K562 (cell line): ENCODE data around the gene PCDHGB7. TPM values are rescaled to one million over a fixed set of nuclear protein-coding genes. Genes with fewer than 3 reads are reported as not detected.

ENCODE experiments used
- ATAC-seq: fragments of 200-7000 bp; cut with Tn5 transposase; 3 replicates; pipeline ENCODE4 v1.9.1; 2020; ENCODE audit warnings: moderate library complexity
- BruUV-seq: library from RNA; stranded (reverse); fragments of 400-500 nt; replicated peaks from 2 replicates; lab custom pipeline; 2021; lab: Mats Ljungman, UMichigan
- CTCF ChIA-PET: fragments of 300-600 bp; formaldehyde crosslinking; extraction: SDS; loops from one replicate; lab custom pipeline; 2021; ENCODE audit warnings: low intra/inter-chr PET ratio; lab: Yijun Ruan, JAX
- POLR2A ChIA-PET: fragments of 300-600, 350-650 bp; sonication (Branson Sonifier 250); formaldehyde crosslinking; extraction: SDS; loops from one replicate; lab custom pipeline; 2021; ENCODE audit warnings: antibody characterized with exemption, inconsistent platforms; lab: Yijun Ruan, JAX
- DNase-seq, 4 experiments: peaks; one replicate each; pipeline versions ENCODE4 v3.0.0 to v3.0.0-alpha.2; 2011 to 2018; ENCODE audit warnings: low spot score in 3 of 4, mixed read lengths in 3 of 4; ENCODE audit errors: extremely low read depth in 1 of 4
- FAIRE-seq: peaks from 2 replicates; lab custom pipeline; 2011; peaks lifted over from hg19 to GRCh38; lab: Jason Lieb, UNC
- H2AFZ ChIP-seq: 2 replicates; pipeline ENCODE4 v1.6.0; 2011; ENCODE audit warnings: low read depth, low read length, control low read depth, inconsistent platforms
- H3K27ac ChIP-seq: fragments of 200-600 bp; 3 replicates; pipeline ENCODE4 v1.8.0; 2011; ENCODE audit warnings: low read depth, mild to moderate bottlenecking, control low read depth, inconsistent platforms, low read length, moderate library complexity, mixed read lengths; ENCODE audit errors: extremely low read depth
- H3K27me3 ChIP-seq, 2 experiments: fragments of 300-600 bp in 1 of 2; 2 replicates in 1 of 2; 3 replicates in 1 of 2; pipeline versions ENCODE4 v1.6.0 to v1.8.0; 2011; ENCODE audit warnings: inconsistent platforms in 2 of 2, low read length in 2 of 2, mild to moderate bottlenecking in 1 of 2, mixed read lengths in 1 of 2, moderate library complexity in 1 of 2; ENCODE audit not compliant: control insufficient read depth in 2 of 2, insufficient read depth in 2 of 2
- H3K36me3 ChIP-seq: fragments of 300-600 bp; 3 replicates; pipeline ENCODE4 v1.8.0; 2011; ENCODE audit warnings: mild to moderate bottlenecking, low read length, inconsistent platforms; ENCODE audit not compliant: control insufficient read depth, insufficient read depth
- H3K4me1 ChIP-seq, 2 experiments: fragments of 200-600 bp in 1 of 2; replicated peaks in 1 of 2; 2 replicates in 1 of 2; 3 replicates in 1 of 2; pipeline versions ENCODE4 v1.5.1 to v1.8.0; 2011; ENCODE audit warnings: inconsistent platforms in 2 of 2, low read length in 2 of 2, mild to moderate bottlenecking in 1 of 2, mixed read lengths in 1 of 2, moderate library complexity in 1 of 2; ENCODE audit not compliant: control insufficient read depth in 2 of 2, insufficient read depth in 2 of 2
- H3K4me2 ChIP-seq: 2 replicates; pipeline ENCODE4 v1.6.1; 2011; ENCODE audit warnings: low read length, control low read depth, inconsistent platforms, mixed read lengths; ENCODE audit not compliant: insufficient read depth
- H3K4me3 ChIP-seq: fragments of 200-600 bp; sonication (generic), shearing (Covaris generic); 2 replicates; pipeline ENCODE4 v1.5.1; 2016; ENCODE audit warnings: control low read depth, inconsistent platforms
- H3K79me2 ChIP-seq: fragments of 200-600 bp; 3 replicates; pipeline ENCODE4 v1.8.0; 2011; ENCODE audit warnings: low read length, inconsistent platforms; ENCODE audit not compliant: control insufficient read depth, insufficient read depth
- H3K9ac ChIP-seq, 2 experiments: 2 replicates each; pipeline versions ENCODE4 v1.6.0 to v1.6.1; 2011; ENCODE audit warnings: low read depth in 2 of 2, low read length in 2 of 2, control low read depth in 1 of 2, inconsistent platforms in 1 of 2, mild to moderate bottlenecking in 1 of 2, mixed read lengths in 1 of 2; ENCODE audit not compliant: insufficient read depth in 1 of 2
- H3K9me1 ChIP-seq: one replicate; pipeline ENCODE4 v1.6.0; 2011; ENCODE audit warnings: inconsistent platforms, mild to moderate bottlenecking, low read length, moderate library complexity; ENCODE audit not compliant: control insufficient read depth, insufficient read depth
- H3K9me3 ChIP-seq: replicated peaks from 2 replicates; pipeline ENCODE4 v1.5.1; 2011; ENCODE audit warnings: low read depth, low read length, inconsistent platforms; ENCODE audit not compliant: control insufficient read depth, insufficient read depth
- H4K20me1 ChIP-seq: replicated peaks from 2 replicates; pipeline ENCODE4 v1.6.1; 2011; ENCODE audit warnings: low read length, inconsistent platforms, mixed read lengths; ENCODE audit not compliant: control insufficient read depth, insufficient read depth
- BACH1 ChIP-seq: fragments of 200-800 bp; sonication (Bioruptor generic); IDR thresholded peaks from 2 replicates; pipeline ENCODE4 v1.6.1; 2016; ENCODE audit warnings: missing genetic modification characterization, missing compliant biosample characterization
- BRCA1 ChIP-seq, 2 experiments: fragments of 450-650 bp in 1 of 2; sonication (generic) in 1 of 2; formaldehyde crosslinking in 1 of 2; IDR thresholded peaks; 2 replicates each; pipeline versions ENCODE4 v1.5.0 to v1.6.1; 2017 to 2020; ENCODE audit warnings: mild to moderate bottlenecking in 1 of 2, missing genetic modification reagents in 1 of 2
- FOXJ3 ChIP-seq: sonication (generic); formaldehyde crosslinking; IDR thresholded peaks from 2 replicates; pipeline ENCODE4 v1.4.0; 2020; ENCODE audit warnings: mild to moderate bottlenecking, missing genetic modification reagents
- HLTF ChIP-seq: fragments of 450-650 bp; IDR thresholded peaks from 2 replicates; pipeline ENCODE4 v1.6.1; 2016
- NELFE ChIP-seq: IDR thresholded peaks from 2 replicates; pipeline ENCODE4 v1.6.1; 2011; ENCODE audit warnings: mild to moderate bottlenecking; ENCODE audit not compliant: insufficient read depth, insufficient read length
- POU5F1 ChIP-seq: fragments of 150-350 bp; IDR thresholded peaks from 2 replicates; pipeline ENCODE4 v1.6.1; 2014; ENCODE audit warnings: borderline replicate concordance, low read length, low read depth, mild to moderate bottlenecking; ENCODE audit not compliant: partially characterized antibody
- SAFB2 ChIP-seq: fragments of 200-400 bp; formaldehyde crosslinking; IDR thresholded peaks from 2 replicates; pipeline ENCODE4 v1.6.1; 2018; ENCODE audit warnings: borderline replicate concordance, low read length, low read depth, moderate library complexity; ENCODE audit not compliant: severe bottlenecking
- SMAD1 ChIP-seq: fragments of 150-350 bp; IDR thresholded peaks from 2 replicates; pipeline ENCODE4 v1.6.1; 2014; ENCODE audit warnings: low read length, low read depth; ENCODE audit not compliant: partially characterized antibody
- TAF9B ChIP-seq: fragments of 450-650 bp; IDR thresholded peaks from 2 replicates; pipeline ENCODE4 v1.6.1; 2018; ENCODE audit warnings: mild to moderate bottlenecking; ENCODE audit not compliant: partially characterized antibody
- WGBS: fragments of 100-300 bp; shearing (Covaris generic); methylation state at CpG from one replicate; pipeline ENCODE4 v1.1.6; 2016; ENCODE audit warnings: low coverage, mixed read lengths; ENCODE audit not compliant: insufficient coverage; ENCODE audit errors: missing lambda C conversion rate; 5-methylcytosine and 5-hydroxymethylcytosine counted together
- in situ Hi-C: fragments of 300-500 bp; cut with MboI; formaldehyde crosslinking; loops from 4 replicates; pipeline ENCODE4 v1.15.0; 2018; ENCODE audit warnings: inconsistent platforms, mixed read lengths
- intact Hi-C: fragments of 100-400 bp; cut with micrococcal nuclease; formaldehyde crosslinking; loops from 2 replicates; pipeline ENCODE4 v1.14.2; 2022
- polyA plus RNA-seq, 8 experiments: library from polyadenylated mRNA; depleted of rRNA in 4 of 8; stranded (reverse) in 5 of 8; unstranded in 3 of 8; fragments of >200 nt; fragmentation: Nextera tagmentation in 2 of 8; fragmentation: Illumina TruSeq in 1 of 8; extraction: Ambion mirVana in 2 of 8; extraction: Trizol in 1 of 8; gene quantifications; 2 replicates each; pipeline versions ENCODE4 v1.2.1 to v1.2.3, GENCODE V29; 2011 to 2014; ENCODE audit warnings: inconsistent platforms in 1 of 8, missing spikeins in 1 of 8
- total RNA-seq, 7 experiments: library from RNA; depleted of rRNA in 6 of 7; stranded (reverse); fragments of >200 nt in 6 of 7; fragmentation: Illumina TruSeq in 2 of 7; extraction: Trizol in 2 of 7; gene quantifications; 2 replicates each; pipeline versions ENCODE4 v1.2.1 to v1.2.3, GENCODE V29; 2011 to 2021; ENCODE audit warnings: low replicate concordance in 1 of 7
- TF ChIP-seq, protein P1 (sequence below): sonication (generic); formaldehyde crosslinking; IDR thresholded peaks from 2 replicates; pipeline ENCODE4 v1.8.0; 2022; ENCODE audit warnings: mild to moderate bottlenecking, missing genetic modification reagents
- TF ChIP-seq, protein P2 (sequence below), 2 experiments: fragments of 450-650 bp; IDR thresholded peaks; 2 replicates each; pipeline ENCODE4 v1.6.1; 2016
- TF ChIP-seq, protein P3 (sequence below): fragments of 250-450 bp; sonication (Bioruptor Pico); IDR thresholded peaks from 2 replicates; pipeline ENCODE4 v1.5.0; 2020; ENCODE audit warnings: mild to moderate bottlenecking, borderline replicate concordance

PCDHGB7 gene
- total and polyA plus RNA-seq, 9 of the 15 experiments (the other 6 are each of a cell fraction or from before 2014, with no cell fraction given), result 0.09 TPM; not detected in 8

- TF ChIP-seq, protein P1, sequence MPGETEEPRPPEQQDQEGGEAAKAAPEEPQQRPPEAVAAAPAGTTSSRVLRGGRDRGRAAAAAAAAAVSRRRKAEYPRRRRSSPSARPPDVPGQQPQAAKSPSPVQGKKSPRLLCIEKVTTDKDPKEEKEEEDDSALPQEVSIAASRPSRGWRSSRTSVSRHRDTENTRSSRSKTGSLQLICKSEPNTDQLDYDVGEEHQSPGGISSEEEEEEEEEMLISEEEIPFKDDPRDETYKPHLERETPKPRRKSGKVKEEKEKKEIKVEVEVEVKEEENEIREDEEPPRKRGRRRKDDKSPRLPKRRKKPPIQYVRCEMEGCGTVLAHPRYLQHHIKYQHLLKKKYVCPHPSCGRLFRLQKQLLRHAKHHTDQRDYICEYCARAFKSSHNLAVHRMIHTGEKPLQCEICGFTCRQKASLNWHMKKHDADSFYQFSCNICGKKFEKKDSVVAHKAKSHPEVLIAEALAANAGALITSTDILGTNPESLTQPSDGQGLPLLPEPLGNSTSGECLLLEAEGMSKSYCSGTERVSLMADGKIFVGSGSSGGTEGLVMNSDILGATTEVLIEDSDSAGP (CRISPR knock-in tag), result no peak
- TF ChIP-seq POU5F1, result no peak
- TF ChIP-seq NELFE, result no peak
These were observed 19.7 kb downstream of the PCDHGB7 start (continued) for GRCh38 chr5:141437221-141437620.

DNA sequence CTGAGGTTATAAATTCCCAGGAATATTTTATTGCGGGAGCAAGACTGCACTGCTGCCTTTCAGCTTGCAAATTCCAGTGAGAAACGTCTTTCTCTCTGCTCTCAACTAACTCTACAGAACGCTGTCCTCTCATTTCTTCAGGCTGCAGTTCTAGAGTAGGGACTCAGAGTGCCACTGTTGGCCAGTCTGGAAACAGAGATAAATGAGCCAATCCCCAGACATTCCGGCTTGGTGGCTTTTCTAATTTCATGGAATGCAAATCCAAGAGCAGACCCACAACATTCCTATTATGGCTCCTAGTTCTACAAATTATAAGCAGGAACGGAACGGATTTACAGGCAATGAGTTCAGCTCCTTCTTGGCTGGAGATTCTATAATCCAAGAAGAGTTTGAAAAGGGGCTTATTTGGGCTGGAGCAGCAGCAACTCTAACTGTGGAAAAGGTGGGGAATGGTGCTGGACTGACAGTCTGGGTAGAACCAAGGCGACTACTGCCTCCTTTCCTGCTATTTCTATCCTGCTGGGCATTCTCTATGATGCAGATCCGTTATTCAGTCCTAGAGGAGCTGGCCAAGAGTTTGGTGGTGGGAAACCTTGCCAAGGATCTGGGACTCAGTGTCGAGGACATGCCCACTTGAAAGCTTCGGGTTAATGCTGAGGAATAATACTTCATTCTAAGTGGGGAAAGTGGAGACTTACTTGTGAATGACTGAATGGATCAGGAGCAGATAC, 22.1 kb downstream of the PCDHGB7 start:
- no peaks in the 10 kb centered on the region for H3K36me3 ChIP-seq
- ChIA-PET CTCF (no interaction called here), POLR2A (interaction anchor here (0.6 to 1.6 kb wide), 3 partner anchors 60 to 112 kb away, joined by 3 to 4 read pairs (median 3); partner anchors contain the start of gene PCDHGB3)
- H3K4me2 ChIP-seq, result no peak overlapping the region
- H3K9me3 ChIP-seq, result no peaks in the 10 kb centered on the region
- no peak overlapping the region for H3K4me3 ChIP-seq
- no peak overlapping the region for H2AFZ ChIP-seq
- ATAC-seq (no peak), DNase-seq (no peak), FAIRE-seq (no peak)
- H3K79me2 ChIP-seq, result no peaks in the 10 kb centered on the region
- BruUV-seq, result no TSS peak
- H3K4me1 ChIP-seq, result peaks cover 0 to 6% of the 10 kb centered on the region in 2 experiments; a peak in 1 of 5 replicates
- in situ Hi-C loops (no loop called here), intact Hi-C loops (no loop called here)
- peaks cover 0 to 16% of the 10 kb centered on the region in 2 experiments; a peak in 2 of 5 replicates for H3K27me3 ChIP-seq
- no peak overlapping the region for H3K27ac ChIP-seq
- no peaks in the 10 kb centered on the region for H3K9me1 ChIP-seq
- no peaks in the 10 kb centered on the region for H4K20me1 ChIP-seq
- 0% methylated on average over 10 of the region's 10 CpGs for WGBS
- H3K9ac ChIP-seq, result no peak overlapping the region
- TF ChIP-seq BRCA1 (IDR thresholded peaks at IDR 0.05), result no peak
- TF ChIP-seq BRCA1 (CRISPR knock-in tag; IDR thresholded peaks at IDR 0.05), result no peak
- no peak for TF ChIP-seq SAFB2
- TF ChIP-seq, protein P2, sequence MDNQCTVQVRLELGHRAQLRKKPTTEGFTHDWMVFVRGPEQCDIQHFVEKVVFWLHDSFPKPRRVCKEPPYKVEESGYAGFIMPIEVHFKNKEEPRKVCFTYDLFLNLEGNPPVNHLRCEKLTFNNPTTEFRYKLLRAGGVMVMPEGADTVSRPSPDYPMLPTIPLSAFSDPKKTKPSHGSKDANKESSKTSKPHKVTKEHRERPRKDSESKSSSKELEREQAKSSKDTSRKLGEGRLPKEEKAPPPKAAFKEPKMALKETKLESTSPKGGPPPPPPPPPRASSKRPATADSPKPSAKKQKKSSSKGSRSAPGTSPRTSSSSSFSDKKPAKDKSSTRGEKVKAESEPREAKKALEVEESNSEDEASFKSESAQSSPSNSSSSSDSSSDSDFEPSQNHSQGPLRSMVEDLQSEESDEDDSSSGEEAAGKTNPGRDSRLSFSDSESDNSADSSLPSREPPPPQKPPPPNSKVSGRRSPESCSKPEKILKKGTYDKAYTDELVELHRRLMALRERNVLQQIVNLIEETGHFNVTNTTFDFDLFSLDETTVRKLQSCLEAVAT (IDR thresholded peaks at IDR 0.05), result no peak
- TF ChIP-seq TAF9B, result no peak
- no peak for TF ChIP-seq HLTF
- TF ChIP-seq FOXJ3 (CRISPR knock-in tag), result no peak
- TF ChIP-seq BACH1 (tag), result no peak
- TF ChIP-seq SMAD1, result no peak
- TF ChIP-seq, protein P3, sequence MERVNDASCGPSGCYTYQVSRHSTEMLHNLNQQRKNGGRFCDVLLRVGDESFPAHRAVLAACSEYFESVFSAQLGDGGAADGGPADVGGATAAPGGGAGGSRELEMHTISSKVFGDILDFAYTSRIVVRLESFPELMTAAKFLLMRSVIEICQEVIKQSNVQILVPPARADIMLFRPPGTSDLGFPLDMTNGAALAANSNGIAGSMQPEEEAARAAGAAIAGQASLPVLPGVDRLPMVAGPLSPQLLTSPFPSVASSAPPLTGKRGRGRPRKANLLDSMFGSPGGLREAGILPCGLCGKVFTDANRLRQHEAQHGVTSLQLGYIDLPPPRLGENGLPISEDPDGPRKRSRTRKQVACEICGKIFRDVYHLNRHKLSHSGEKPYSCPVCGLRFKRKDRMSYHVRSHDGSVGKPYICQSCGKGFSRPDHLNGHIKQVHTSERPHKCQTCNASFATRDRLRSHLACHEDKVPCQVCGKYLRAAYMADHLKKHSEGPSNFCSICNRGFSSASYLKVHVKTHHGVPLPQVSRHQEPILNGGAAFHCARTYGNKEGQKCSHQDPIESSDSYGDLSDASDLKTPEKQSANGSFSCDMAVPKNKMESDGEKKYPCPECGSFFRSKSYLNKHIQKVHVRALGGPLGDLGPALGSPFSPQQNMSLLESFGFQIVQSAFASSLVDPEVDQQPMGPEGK (CRISPR knock-in tag), result no peak
